ENCODE measurements around the gene ARHGAP22. TPM values are rescaled to one million over a fixed set of nuclear protein-coding genes. Genes with fewer than 3 reads are reported as not detected.

The ARHGAP22 gene
- total RNA-seq, 1 donor from 2014 or later = 6.2 TPM

- Histone ChIP-seq H3K79me2 (ENCODE audit: insufficient read depth, low read length) (peaks cover 32% of the 10 kb centered on the region), H3K4me1 (ENCODE audit: insufficient read depth, low read length) (no peaks in the 10 kb centered on the region), H3K36me3 (ENCODE audit: insufficient read depth, low read length) (no peaks in the 10 kb centered on the region), H3K9ac (ENCODE audit: low read length) (no peak overlapping the region), H2AFZ (ENCODE audit: low read depth, low read length) (no peak overlapping the region), H4K20me1 (ENCODE audit: insufficient read depth, low read length) (peaks cover 49% of the 10 kb centered on the region), H3K27ac (ENCODE audit: low read depth, low read length) (no peak overlapping the region), H3K4me3 (ENCODE audit: insufficient read depth, low read depth, low read length) (no peak overlapping the region), H3K27me3 (ENCODE audit: insufficient read depth, low read length) (no peaks in the 10 kb centered on the region), H3K9me3 (ENCODE audit: insufficient read depth, low read depth, low read length) (no peaks in the 10 kb centered on the region), H3K4me2 (ENCODE audit: low read length) (no peak overlapping the region)
- FAIRE-seq (no peak), DNase-seq (ENCODE audit: low read depth) (no peak)
- Mint-ChIP-seq H3K27me3 (ENCODE audit: low read depth, unreplicated experiment) (peaks cover 15% of the 10 kb centered on the region), H3K27ac (ENCODE audit: unreplicated experiment) (no peak overlapping the region), H3K4me1 (ENCODE audit: low read depth, unreplicated experiment) (no peaks in the 10 kb centered on the region), H3K4me3 (ENCODE audit: unreplicated experiment) (no peak overlapping the region), H3K36me3 (ENCODE audit: low read depth, unreplicated experiment) (no peaks in the 10 kb centered on the region), H3K9me3 (ENCODE audit: unreplicated experiment) (peaks cover 3% of the 10 kb centered on the region)
- no peak for TF ChIP-seq EZH2 (IDR thresholded peaks at IDR 0.05; ENCODE audit: insufficient read depth, low read length)
- TF ChIP-seq CTCF (IDR thresholded peaks at IDR 0.05; ENCODE audit: insufficient read depth, low read depth, low read length) = no peak
Observed at GRCh38 chr10:48491392-48492139, 113.3 kb downstream of the ARHGAP22 start.

GRCh38 chr10:48490946-48491345, 113.9 kb downstream of the ARHGAP22 start:
- peaks cover 26% of the 10 kb centered on the region for H3K79me2 ChIP-seq (ENCODE audit: insufficient read depth, low read length)

More at GRCh38 chr10:48490946-48491345, 113.9 kb downstream of the ARHGAP22 start:
- Histone ChIP-seq H3K9me3 (ENCODE audit: insufficient read depth, low read depth, low read length) (no peaks in the 10 kb centered on the region), H3K9ac (ENCODE audit: low read length) (no peak overlapping the region), H4K20me1 (ENCODE audit: insufficient read depth, low read length) (peaks cover 44% of the 10 kb centered on the region), H3K36me3 (ENCODE audit: insufficient read depth, low read length) (no peaks in the 10 kb centered on the region), H3K27me3 (ENCODE audit: insufficient read depth, low read length) (no peaks in the 10 kb centered on the region), H3K27ac (ENCODE audit: low read depth, low read length) (no peak overlapping the region), H2AFZ (ENCODE audit: low read depth, low read length) (no peak overlapping the region), H3K4me1 (ENCODE audit: insufficient read depth, low read length) (no peaks in the 10 kb centered on the region), H3K4me3 (ENCODE audit: insufficient read depth, low read depth, low read length) (no peak overlapping the region), H3K4me2 (ENCODE audit: low read length) (no peak overlapping the region)
- Mint-ChIP-seq H3K36me3 (ENCODE audit: low read depth, unreplicated experiment) (no peaks in the 10 kb centered on the region), H3K27ac (ENCODE audit: unreplicated experiment) (no peak overlapping the region), H3K4me3 (ENCODE audit: unreplicated experiment) (no peak overlapping the region), H3K4me1 (ENCODE audit: low read depth, unreplicated experiment) (no peaks in the 10 kb centered on the region), H3K9me3 (ENCODE audit: unreplicated experiment) (peaks cover 3% of the 10 kb centered on the region), H3K27me3 (ENCODE audit: low read depth, unreplicated experiment) (peaks cover 15% of the 10 kb centered on the region)
- no peak for DNase-seq (ENCODE audit: low read depth)
- FAIRE-seq = no peak
- no peak for TF ChIP-seq EZH2 (IDR thresholded peaks at IDR 0.05; ENCODE audit: insufficient read depth, low read length)
- no peak for TF ChIP-seq CTCF (IDR thresholded peaks at IDR 0.05; ENCODE audit: insufficient read depth, low read depth, low read length)

All from astrocyte (in vitro differentiated cells and primary cell).